ENCODE measurements around the gene KIF21B. TPM values are rescaled to one million over a fixed set of nuclear protein-coding genes. Genes with fewer than 3 reads are reported as not detected.

KIF21B gene
- total RNA-seq, 2 donors from 2014 or later = 1.6 to 3.4 TPM

DNA sequence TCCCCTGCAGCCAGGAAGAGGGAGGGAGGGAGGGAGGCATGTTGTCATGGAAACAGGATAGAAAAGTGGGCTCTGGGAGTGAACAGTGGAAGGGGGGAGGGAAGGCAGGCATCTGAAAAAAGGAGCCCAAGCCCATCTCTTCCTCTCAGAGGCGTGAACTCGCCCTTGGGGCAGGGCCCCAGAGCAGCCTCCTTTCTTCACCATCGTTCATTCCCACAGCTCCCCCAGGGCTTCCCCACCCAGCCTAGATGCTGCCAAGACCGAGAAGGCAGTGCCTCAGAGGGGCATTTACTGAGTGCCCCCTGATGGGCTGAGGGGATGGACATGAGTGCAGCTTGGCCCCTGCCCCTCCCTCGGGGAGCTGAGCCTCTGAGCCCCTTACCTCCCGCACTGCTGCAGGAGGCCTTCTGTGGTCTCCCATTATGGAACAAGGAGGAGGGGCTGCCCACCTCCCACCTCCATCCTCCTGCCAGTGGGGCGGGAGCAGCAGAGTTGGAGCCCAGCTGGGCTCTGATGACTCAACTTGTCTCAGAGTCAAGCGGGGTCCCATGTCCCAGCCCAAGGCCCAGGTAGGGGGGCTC lies 39.1 kb upstream of the KIF21B start:
- WGBS, 2 donors = 82 to 87% methylated on average over 7 to 8 of the region's 8 CpGs
- no peak for ATAC-seq
- TF ChIP-seq POLR2A (IDR thresholded peaks at IDR 0.05) = no peak
- TF ChIP-seq, protein P1, sequence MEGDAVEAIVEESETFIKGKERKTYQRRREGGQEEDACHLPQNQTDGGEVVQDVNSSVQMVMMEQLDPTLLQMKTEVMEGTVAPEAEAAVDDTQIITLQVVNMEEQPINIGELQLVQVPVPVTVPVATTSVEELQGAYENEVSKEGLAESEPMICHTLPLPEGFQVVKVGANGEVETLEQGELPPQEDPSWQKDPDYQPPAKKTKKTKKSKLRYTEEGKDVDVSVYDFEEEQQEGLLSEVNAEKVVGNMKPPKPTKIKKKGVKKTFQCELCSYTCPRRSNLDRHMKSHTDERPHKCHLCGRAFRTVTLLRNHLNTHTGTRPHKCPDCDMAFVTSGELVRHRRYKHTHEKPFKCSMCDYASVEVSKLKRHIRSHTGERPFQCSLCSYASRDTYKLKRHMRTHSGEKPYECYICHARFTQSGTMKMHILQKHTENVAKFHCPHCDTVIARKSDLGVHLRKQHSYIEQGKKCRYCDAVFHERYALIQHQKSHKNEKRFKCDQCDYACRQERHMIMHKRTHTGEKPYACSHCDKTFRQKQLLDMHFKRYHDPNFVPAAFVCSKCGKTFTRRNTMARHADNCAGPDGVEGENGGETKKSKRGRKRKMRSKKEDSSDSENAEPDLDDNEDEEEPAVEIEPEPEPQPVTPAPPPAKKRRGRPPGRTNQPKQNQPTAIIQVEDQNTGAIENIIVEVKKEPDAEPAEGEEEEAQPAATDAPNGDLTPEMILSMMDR (IDR thresholded peaks at IDR 0.05) = no peak
- no peaks in the 10 kb centered on the region for H3K27me3 ChIP-seq
- H3K36me3 ChIP-seq (replicated peaks in 1 of 2; ENCODE audit: insufficient read depth in 1 of 2, low read depth in 2 of 2) = no peaks in the 10 kb centered on the region
- H3K27ac ChIP-seq = no peak overlapping the region
- intact Hi-C loops (cut with DNase I) = no loop called here
- DNase-seq = no peak
- H3K9me3 ChIP-seq = no peaks in the 10 kb centered on the region
- H3K4me1 ChIP-seq = no peaks in the 10 kb centered on the region
- no peak overlapping the region for H3K4me3 ChIP-seq

DNA sequence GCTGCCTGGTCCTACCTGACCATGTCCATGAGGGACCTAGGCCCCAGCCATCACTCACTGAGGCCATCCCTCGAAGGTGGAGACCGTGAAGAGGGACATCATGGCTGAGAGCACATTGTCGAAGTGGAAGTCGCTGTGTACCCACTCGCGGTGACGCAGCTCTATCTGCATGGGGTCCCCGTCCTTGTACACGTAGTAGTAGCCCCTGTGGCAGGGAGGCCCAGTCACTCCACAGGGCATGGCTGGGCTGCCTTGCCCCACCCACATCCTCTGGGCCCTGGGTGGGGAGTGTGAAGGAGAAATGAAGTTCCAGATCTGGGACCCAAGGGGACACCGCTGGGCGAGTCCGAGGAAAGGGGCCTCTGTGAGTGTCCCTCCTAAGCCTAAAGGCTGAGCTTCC lies 38.4 kb upstream of the KIF21B start:
- Histone ChIP-seq H3K9me3 (no peaks in the 10 kb centered on the region), H3K36me3 (replicated peaks in 1 of 2; ENCODE audit: insufficient read depth in 1 of 2, low read depth in 2 of 2) (no peaks in the 10 kb centered on the region), H3K4me1 (no peaks in the 10 kb centered on the region), H3K4me3 (no peak overlapping the region), H3K27ac (no peak overlapping the region), H3K27me3 (no peaks in the 10 kb centered on the region)
- 86 to 93% methylated on average over 10 to 11 of the region's 12 CpGs for WGBS, 2 donors
- intact Hi-C loops (cut with DNase I) = no loop called here
- ATAC-seq (no peak), DNase-seq (no peak)
- TF ChIP-seq, protein P1 (IDR thresholded peaks at IDR 0.05) = no peak
- no peak for TF ChIP-seq POLR2A (IDR thresholded peaks at IDR 0.05)

DNA sequence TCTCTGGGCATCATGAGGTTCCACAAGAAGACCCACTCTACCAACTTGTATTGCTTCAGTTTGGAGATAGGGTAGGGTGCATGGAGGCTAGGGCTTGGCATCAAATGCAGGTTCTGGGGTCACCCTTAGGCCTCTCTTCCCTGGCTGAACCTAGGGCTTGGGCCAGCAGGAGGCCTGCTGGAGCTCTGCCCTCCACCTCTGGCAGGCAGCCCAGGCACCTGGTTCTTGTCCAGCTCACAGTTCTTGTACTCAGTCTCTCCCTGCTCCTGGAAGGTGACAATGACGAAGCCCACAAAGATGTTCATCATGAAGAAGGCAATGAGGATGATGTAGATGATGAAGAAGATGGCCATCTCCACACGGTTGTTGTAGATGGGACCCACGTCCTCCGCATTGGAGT lies 37.5 kb upstream of the KIF21B start:
- no peaks in the 10 kb centered on the region for H3K36me3 ChIP-seq (replicated peaks in 1 of 2; ENCODE audit: insufficient read depth in 1 of 2, low read depth in 2 of 2)
- H3K27me3 ChIP-seq = no peaks in the 10 kb centered on the region
- intact Hi-C loops (cut with DNase I) = no loop called here
- TF ChIP-seq, protein P1 (IDR thresholded peaks at IDR 0.05) = no peak
- WGBS, 2 donors = 58 to 66% methylated on average over 3 to 4 of the region's 4 CpGs
- ATAC-seq (no peak), DNase-seq (peak; percentile 42 to 78 (median 64))
- no peaks in the 10 kb centered on the region for H3K9me3 ChIP-seq
- H3K27ac ChIP-seq = no peak overlapping the region
- H3K4me1 ChIP-seq = peaks cover 3% of the 10 kb centered on the region
- H3K4me3 ChIP-seq = no peak overlapping the region

DNA sequence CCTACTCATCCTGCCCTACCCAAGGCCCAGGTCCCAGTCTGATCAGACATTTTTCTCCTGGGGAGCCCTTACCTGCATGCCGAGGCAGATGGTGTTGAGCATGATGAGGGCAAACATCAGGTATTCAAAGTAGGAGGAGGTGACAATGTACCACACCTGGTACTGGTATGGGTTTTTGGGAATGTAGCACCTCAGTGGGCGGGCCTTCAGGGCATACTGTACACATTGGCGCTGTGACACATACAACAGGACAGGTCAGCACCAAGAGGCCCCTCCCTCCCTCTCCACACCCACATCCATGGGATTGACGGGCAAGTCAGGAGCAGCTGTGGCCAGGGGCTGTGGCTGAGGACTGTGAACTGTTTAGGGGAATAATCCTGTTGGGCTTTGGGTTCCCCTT lies 37.1 kb upstream of the KIF21B start:
- intact Hi-C loops (cut with DNase I) = no loop called here
- TF ChIP-seq, protein P1 (IDR thresholded peaks at IDR 0.05) = no peak
- 93 to 94% methylated on average over 4 of the region's 4 CpGs for WGBS, 2 donors

DNA sequence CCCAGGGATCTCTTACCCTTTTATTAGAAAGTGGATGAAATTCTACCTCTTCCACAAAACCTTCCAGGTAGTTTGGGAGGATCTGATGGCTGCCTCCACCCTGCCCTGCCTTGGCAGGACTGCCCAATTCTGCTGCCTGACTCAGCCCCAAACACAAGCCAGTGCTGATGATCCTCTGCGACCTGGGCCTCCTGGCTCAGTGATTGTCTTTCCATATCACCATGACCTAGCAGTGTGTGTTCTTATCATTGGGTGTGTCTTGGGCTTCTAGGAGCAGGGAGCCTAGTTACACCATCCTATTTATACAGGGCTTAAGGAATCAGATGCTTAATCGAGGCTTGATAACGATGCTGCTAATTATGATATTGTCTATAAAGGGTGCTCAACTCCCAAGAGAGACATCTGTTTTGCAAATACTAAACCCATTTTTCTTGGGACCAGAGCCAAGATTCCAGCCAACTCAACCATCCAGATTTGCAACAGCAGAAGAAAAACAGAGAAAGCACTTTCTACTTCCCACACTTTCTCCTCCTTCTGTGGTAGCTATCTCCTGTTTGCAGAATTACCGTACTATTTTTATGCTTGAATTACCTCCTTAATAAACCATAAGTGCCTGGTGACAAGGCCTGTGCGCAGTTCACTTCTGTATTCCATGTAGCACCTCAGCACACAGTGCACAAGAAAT lies 36.5 kb upstream of the KIF21B start:
- ATAC-seq = no peak

More for the DNA sequence above, 37.1 kb upstream of the KIF21B start:
- DNase-seq (no peak), ATAC-seq (no peak)
- no peak overlapping the region for H3K4me3 ChIP-seq
- no peak overlapping the region for H3K27ac ChIP-seq
- H3K9me3 ChIP-seq = no peaks in the 10 kb centered on the region
- peaks cover 8% of the 10 kb centered on the region for H3K4me1 ChIP-seq
- no peaks in the 10 kb centered on the region for H3K36me3 ChIP-seq (replicated peaks in 1 of 2; ENCODE audit: insufficient read depth in 1 of 2, low read depth in 2 of 2)
- no peaks in the 10 kb centered on the region for H3K27me3 ChIP-seq

More for the DNA sequence above, 36.5 kb upstream of the KIF21B start:
- Histone ChIP-seq H3K4me1 (peaks cover 13% of the 10 kb centered on the region), H3K27me3 (no peaks in the 10 kb centered on the region), H3K9me3 (no peaks in the 10 kb centered on the region), H3K36me3 (replicated peaks in 1 of 2; ENCODE audit: insufficient read depth in 1 of 2, low read depth in 2 of 2) (no peaks in the 10 kb centered on the region), H3K4me3 (no peak overlapping the region), H3K27ac (no peak overlapping the region)
- 66 to 69% methylated on average over 5 of the region's 5 CpGs for WGBS, 2 donors
- intact Hi-C loops (cut with DNase I) = no loop called here
- no peak for DNase-seq
- TF ChIP-seq, protein P1 (IDR thresholded peaks at IDR 0.05) = no peak
- no peak for TF ChIP-seq POLR2A (IDR thresholded peaks at IDR 0.05)
